Panc1 (cell line): ENCODE results near the gene PHLPP1.

Experiments used
- POLR2AphosphoS5 ChIP-seq: IDR thresholded peaks from 2 replicates; pipeline ENCODE4 v1.6.1; 2012; ENCODE audit warnings: mild to moderate bottlenecking, low read depth, low read length, moderate library complexity
- SIN3A ChIP-seq: IDR thresholded peaks from 2 replicates; pipeline ENCODE4 v1.6.1; 2012; ENCODE audit warnings: low read depth, mild to moderate bottlenecking, low read length, moderate library complexity, borderline replicate concordance; ENCODE audit not compliant: insufficient read depth
- TCF7L2 ChIP-seq: IDR thresholded peaks from 2 replicates; pipeline ENCODE4 v1.6.1; 2011; ENCODE audit warnings: mild to moderate bottlenecking, low read depth, low read length, inconsistent platforms
- TF ChIP-seq, protein P1 (sequence below): fragments of 450-650 bp; IDR thresholded peaks from 2 replicates; pipeline ENCODE4 v1.5.1; 2017; ENCODE audit warnings: mild to moderate bottlenecking

DNA sequence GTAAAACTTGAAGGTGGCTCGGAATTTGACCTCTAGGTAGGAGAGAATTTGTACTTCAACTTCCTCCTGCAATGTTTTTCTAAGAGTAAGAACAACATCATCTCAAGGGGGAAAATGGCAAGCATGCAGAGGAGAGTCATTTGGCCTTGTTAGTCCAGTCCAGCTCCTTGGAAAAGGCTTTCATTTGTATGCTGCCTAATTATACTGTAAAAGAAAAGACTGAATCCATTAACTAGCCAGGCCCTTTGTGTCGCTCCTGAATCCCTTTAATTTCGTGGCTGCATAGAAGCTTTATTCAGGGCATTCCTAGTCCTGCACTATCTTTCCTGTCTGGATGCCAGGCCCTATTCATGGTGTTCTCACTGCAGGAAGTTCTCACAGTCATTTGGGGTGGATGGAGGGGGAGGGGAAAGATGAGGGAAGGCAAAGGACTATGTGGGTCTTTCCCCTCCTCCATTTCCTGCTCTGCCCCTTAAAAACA, 36.0 kb downstream of the PHLPP1 start:
- TF ChIP-seq, protein P1, sequence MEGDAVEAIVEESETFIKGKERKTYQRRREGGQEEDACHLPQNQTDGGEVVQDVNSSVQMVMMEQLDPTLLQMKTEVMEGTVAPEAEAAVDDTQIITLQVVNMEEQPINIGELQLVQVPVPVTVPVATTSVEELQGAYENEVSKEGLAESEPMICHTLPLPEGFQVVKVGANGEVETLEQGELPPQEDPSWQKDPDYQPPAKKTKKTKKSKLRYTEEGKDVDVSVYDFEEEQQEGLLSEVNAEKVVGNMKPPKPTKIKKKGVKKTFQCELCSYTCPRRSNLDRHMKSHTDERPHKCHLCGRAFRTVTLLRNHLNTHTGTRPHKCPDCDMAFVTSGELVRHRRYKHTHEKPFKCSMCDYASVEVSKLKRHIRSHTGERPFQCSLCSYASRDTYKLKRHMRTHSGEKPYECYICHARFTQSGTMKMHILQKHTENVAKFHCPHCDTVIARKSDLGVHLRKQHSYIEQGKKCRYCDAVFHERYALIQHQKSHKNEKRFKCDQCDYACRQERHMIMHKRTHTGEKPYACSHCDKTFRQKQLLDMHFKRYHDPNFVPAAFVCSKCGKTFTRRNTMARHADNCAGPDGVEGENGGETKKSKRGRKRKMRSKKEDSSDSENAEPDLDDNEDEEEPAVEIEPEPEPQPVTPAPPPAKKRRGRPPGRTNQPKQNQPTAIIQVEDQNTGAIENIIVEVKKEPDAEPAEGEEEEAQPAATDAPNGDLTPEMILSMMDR, result no peak
- TF ChIP-seq POLR2AphosphoS5 (no peak), SIN3A (no peak), TCF7L2 (no peak)
